Measurements from ENCODE around the gene NUCKS1.
"Not testable (repeated sequence)": the region's sequence is repeated elsewhere in the genome, so short reads cannot be mapped to it uniquely, and the experiment has no call there.

GRCh38 chr1:205720740-205721139, 29.2 kb downstream of the NUCKS1 start:
- TF ChIP-seq CTCF (conservative IDR thresholded peaks at IDR 0.05 in 1 of 2, IDR thresholded peaks at IDR 0.05 in 1 of 2; ENCODE audit: extremely low read depth in 1 of 2, insufficient read depth in 1 of 2, low read depth in 1 of 2, low read length in 2 of 2); EZH2 (IDR thresholded peaks at IDR 0.05; ENCODE audit: borderline replicate concordance, low read length): not testable (repeated sequence)
